ENCODE results near the gene ROR1. TPM values are rescaled to one million over a fixed set of nuclear protein-coding genes. Genes with fewer than 3 reads are reported as not detected.

ROR1 gene
- total and polyA plus RNA-seq, 10 of the 15 experiments (the other 5 are each of a cell fraction or from before 2014, with no cell fraction given) = 0.02 to 0.08 (median 0.05) TPM; not detected in 6

GRCh38 chr1:63829349-63830327 is 55.8 kb downstream of the ROR1 start:
- DNase-seq (ENCODE audit: low read depth, low spot score) = no peak
- Histone ChIP-seq H3K79me2 (ENCODE audit: control insufficient read depth, insufficient read depth, low read length) (no peaks in the 10 kb centered on the region), H3K36me3 (ENCODE audit: control insufficient read depth in 2 of 2, insufficient read depth in 2 of 2, low read length in 1 of 2) (no peaks in the 10 kb centered on the region), H4K20me1 (ENCODE audit: control insufficient read depth, insufficient read depth) (no peaks in the 10 kb centered on the region), H3K27me3 (replicated peaks in 1 of 2; ENCODE audit: control insufficient read depth in 2 of 2, insufficient read depth in 2 of 2, low read length in 1 of 2) (no peaks in the 10 kb centered on the region), H3K4me2 (ENCODE audit: control insufficient read depth, insufficient read depth) (no peak overlapping the region), H3K9ac (ENCODE audit: control insufficient read depth, insufficient read depth, low read length) (no peak overlapping the region), H3K4me3 (no peak overlapping the region), H3K4me1 (ENCODE audit: control insufficient read depth, insufficient read depth, low read length) (peaks cover 4% of the 10 kb centered on the region; the same call in 1 of the 2 replicates), H2AFZ (ENCODE audit: control insufficient read depth, low read depth, low read length) (no peak overlapping the region), H3K9me3 (replicated peaks; ENCODE audit: control insufficient read depth, insufficient read depth, low read length) (no peaks in the 10 kb centered on the region), H3K27ac (ENCODE audit: control insufficient read depth, insufficient read depth) (no peak overlapping the region)
- CTCF ChIA-PET = interaction anchor here (0.9 to 2.6 kb wide), 6 partner anchors 8 to 412 kb away, joined by 3 to 7 read pairs (median 4); no protein-coding TSS in a partner anchor
- in situ Hi-C loops (cut with MboI) (no loop called here), intact Hi-C loops (cut with micrococcal nuclease; ENCODE audit: unreplicated experiment) (no loop called here)
- RAD21 ChIA-PET (ENCODE audit: unreplicated experiment) = interaction anchor here (1.0 to 1.6 kb wide), 2 partner anchors 63 to 308 kb away, joined by 3 to 4 read pairs; no protein-coding TSS in a partner anchor
- BruUV-seq (replicated peaks) = no TSS peak
- FAIRE-seq = no peak
- ATAC-seq = no peak
- WGBS (ENCODE audit: insufficient coverage, insufficient replicate concordance, low lambda C conversion rate, missing lambda C conversion rate) = 19% methylated on average over 11 of the region's 11 CpGs
- TF ChIP-seq TARDBP (IDR thresholded peaks at IDR 0.05; ENCODE audit: borderline replicate concordance) (no peak), TCF7 (IDR thresholded peaks at IDR 0.05; ENCODE audit: borderline replicate concordance) (no peak), MTA3 (IDR thresholded peaks at IDR 0.05; ENCODE audit: borderline replicate concordance, low read length) (no peak), SIN3A (IDR thresholded peaks at IDR 0.05; ENCODE audit: low read depth, low read length) (no peak), ZNF274 (IDR thresholded peaks at IDR 0.05; ENCODE audit: insufficient read depth, insufficient read length) (no peak), MEF2B (IDR thresholded peaks at IDR 0.05; ENCODE audit: partially characterized antibody, poor library complexity, severe bottlenecking) (no peak), CBFB (IDR thresholded peaks at IDR 0.05; ENCODE audit: low read depth) (no peak), YBX1 (IDR thresholded peaks at IDR 0.05) (no peak), USF1 (IDR thresholded peaks at IDR 0.05; ENCODE audit: borderline replicate concordance, extremely low read length, insufficient read depth, low read depth, low read length) (no peak), RFX5 (IDR thresholded peaks at IDR 0.05; ENCODE audit: low read depth, low read length) (no peak), EP300 (IDR thresholded peaks at IDR 0.05; ENCODE audit: borderline replicate concordance in 1 of 2, control insufficient read depth in 1 of 2, low read depth in 2 of 2, low read length in 2 of 2) (no peak)
- POLR2A ChIA-PET = interaction anchor here (0.6 kb wide), 1 partner anchor 418 kb away, joined by 6 read pairs; no protein-coding TSS in a partner anchor
- SMC1A ChIA-PET (ENCODE audit: uncharacterized antibody, unreplicated experiment) = interaction anchor here (0.7 to 5.1 kb wide), 6 partner anchors 9 to 138 kb away, joined by 3 to 36 read pairs (median 4); no protein-coding TSS in a partner anchor
